Measurements from ENCODE around the gene GRIK4.

DNA sequence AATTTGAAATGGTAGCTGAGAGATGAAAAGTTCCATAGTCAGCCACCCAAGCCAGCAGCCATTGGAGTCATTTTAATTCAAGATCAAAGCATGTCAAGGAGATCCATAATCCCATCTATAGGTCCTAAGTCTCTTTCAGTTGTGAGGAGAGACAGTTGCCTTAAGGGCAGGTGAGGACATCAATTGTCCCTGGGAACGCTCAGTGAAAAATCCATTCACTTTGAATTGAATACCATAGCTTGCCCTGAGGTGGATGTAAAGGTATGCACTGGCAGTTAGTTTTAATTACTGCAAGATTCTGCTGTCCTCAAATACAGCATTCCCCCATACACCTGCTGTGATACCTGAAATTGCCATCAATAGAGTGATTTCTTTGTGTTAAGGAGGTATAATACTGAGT is 487.0 kb downstream of the GRIK4 start:
- TF ChIP-seq CTCF (conservative IDR thresholded peaks at IDR 0.05) = no peak
- TF ChIP-seq EZH2 (IDR thresholded peaks at IDR 0.05; ENCODE audit: low read depth) = no peak
